Measurements from ENCODE around the gene SLC30A1.

DNA sequence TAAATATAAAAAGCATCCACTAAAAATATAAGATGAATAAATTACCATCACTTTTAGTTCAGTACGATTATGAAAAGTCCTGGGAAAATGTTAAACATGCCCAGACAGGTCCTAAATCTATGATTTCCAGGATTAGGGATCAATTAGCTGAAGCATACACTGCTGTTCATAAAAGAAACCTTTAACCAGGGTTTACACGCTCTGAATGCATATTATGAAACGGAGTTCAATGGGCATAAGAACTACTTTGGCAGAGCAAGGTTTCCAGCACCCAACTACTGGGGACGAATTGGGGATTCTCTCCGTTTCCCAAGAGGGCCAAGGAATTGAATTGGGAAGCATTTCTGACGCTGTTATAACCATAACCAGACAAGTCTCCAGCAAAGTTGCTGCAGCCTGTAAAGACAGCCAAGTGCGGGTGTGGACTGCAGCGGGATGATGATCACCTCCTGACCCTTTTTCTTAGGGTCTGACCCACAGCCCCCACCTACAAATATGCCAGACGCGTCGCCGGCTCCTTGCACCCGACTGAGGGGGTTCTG is 1.6 kb downstream of the SLC30A1 start:
- TF ChIP-seq CTCF (IDR thresholded peaks at IDR 0.05): no peak
- TF ChIP-seq POLR2A (IDR thresholded peaks at IDR 0.05): no peak

Data from uterus (tissue), 2 donors.